Measurements from ENCODE around the gene SEPTIN7. TPM values are rescaled to one million over a fixed set of nuclear protein-coding genes. Genes with fewer than 3 reads are reported as not detected.

SEPTIN7 gene
- 189 TPM for total RNA-seq
- 125 TPM for polyA plus RNA-seq (ENCODE audit: insufficient read depth, low read depth, low replicate concordance)
- long read RNA-seq, donor 1, full-length matches to known transcripts: 7 of 60 reads
- long read RNA-seq, donor 1, partial matches to known transcripts: 48 of 60 reads
- long read RNA-seq, donor 1, other reads (novel, unspliced or antisense): 5 of 60 reads
- long read RNA-seq, donor 2, full-length matches to known transcripts: 30 of 91 reads
- long read RNA-seq, donor 2, partial matches to known transcripts: 61 of 91 reads
- long read RNA-seq, donor 2, other reads (novel, unspliced or antisense): 0 of 91 reads
- long read RNA-seq, donor 3, full-length matches to known transcripts: 29 of 103 reads
- long read RNA-seq, donor 3, partial matches to known transcripts: 74 of 103 reads
- long read RNA-seq, donor 3, other reads (novel, unspliced or antisense): 0 of 103 reads
- long read RNA-seq, donor 4, full-length matches to known transcripts: 26 of 57 reads
- long read RNA-seq, donor 4, partial matches to known transcripts: 31 of 57 reads
- long read RNA-seq, donor 4, other reads (novel, unspliced or antisense): 0 of 57 reads
- long read RNA-seq, donor 5, full-length matches to known transcripts: 2 of 2 reads
- long read RNA-seq, donor 5, partial matches to known transcripts: 0 of 2 reads
- long read RNA-seq, donor 5, other reads (novel, unspliced or antisense): 0 of 2 reads
- long read RNA-seq, donor 6, full-length matches to known transcripts: 29 of 127 reads
- long read RNA-seq, donor 6, partial matches to known transcripts: 98 of 127 reads
- long read RNA-seq, donor 6, other reads (novel, unspliced or antisense): 0 of 127 reads
- long read RNA-seq, donor 7, full-length matches to known transcripts: 64 of 90 reads
- long read RNA-seq, donor 7, partial matches to known transcripts: 13 of 90 reads
- long read RNA-seq, donor 7, other reads (novel, unspliced or antisense): 13 of 90 reads
- long read RNA-seq, donor 8, full-length matches to known transcripts: 7 of 54 reads
- long read RNA-seq, donor 8, partial matches to known transcripts: 47 of 54 reads
- long read RNA-seq, donor 8, other reads (novel, unspliced or antisense): 0 of 54 reads
- long read RNA-seq, donor 9, full-length matches to known transcripts: 7 of 7 reads
- long read RNA-seq, donor 9, partial matches to known transcripts: 0 of 7 reads
- long read RNA-seq, donor 9, other reads (novel, unspliced or antisense): 0 of 7 reads
- long read RNA-seq, donor 10, full-length matches to known transcripts: 14 of 55 reads
- long read RNA-seq, donor 10, partial matches to known transcripts: 41 of 55 reads
- long read RNA-seq, donor 10, other reads (novel, unspliced or antisense): 0 of 55 reads

GRCh38 chr7:35800718-35801391 is at the start of gene SEPTIN7:
SEPTIN7 (plus strand) TSS chr7:35801057; CDS start chr7:35801210, 153 bp downstream.
- no peaks in the 10 kb centered on the region for H3K36me3 ChIP-seq (ENCODE audit: control insufficient read depth in 2 of 3, insufficient read depth in 3 of 3, low read length in 3 of 3)
- peak within 1 kb of the TSS; percentile 85 to 96 (median 89) for H3K4me3 ChIP-seq (ENCODE audit: low read length in 3 of 3)
- H3K27ac ChIP-seq (ENCODE audit: low read depth in 2 of 2, low read length in 2 of 2): peak within 1 kb of the TSS; percentile 99
- intact Hi-C loops (cut with DNase I): no loop called here
- DNase-seq: peak; percentile 100
- no peak for TF ChIP-seq CTCF (IDR thresholded peaks at IDR 0.05; ENCODE audit: borderline replicate concordance, extremely low read depth, insufficient read depth)
- H3K9me3 ChIP-seq (ENCODE audit: control insufficient read depth in 2 of 3, insufficient read depth in 1 of 3, low read length in 3 of 3): no peaks in the 10 kb centered on the region
- H3K9ac ChIP-seq (ENCODE audit: low read length in 3 of 3): peak within 1 kb of the TSS; percentile 81 to 94 (median 85)
- peaks cover 7 to 13% (median 7%) of the 10 kb centered on the region in 3 donors for H3K4me1 ChIP-seq (ENCODE audit: control insufficient read depth in 2 of 3, insufficient read depth in 2 of 3, low read depth in 1 of 3, low read length in 3 of 3)
- FAIRE-seq: peak; percentile 86
- H3K27me3 ChIP-seq (ENCODE audit: control insufficient read depth, insufficient read depth, low read length): no peaks in the 10 kb centered on the region

DNA sequence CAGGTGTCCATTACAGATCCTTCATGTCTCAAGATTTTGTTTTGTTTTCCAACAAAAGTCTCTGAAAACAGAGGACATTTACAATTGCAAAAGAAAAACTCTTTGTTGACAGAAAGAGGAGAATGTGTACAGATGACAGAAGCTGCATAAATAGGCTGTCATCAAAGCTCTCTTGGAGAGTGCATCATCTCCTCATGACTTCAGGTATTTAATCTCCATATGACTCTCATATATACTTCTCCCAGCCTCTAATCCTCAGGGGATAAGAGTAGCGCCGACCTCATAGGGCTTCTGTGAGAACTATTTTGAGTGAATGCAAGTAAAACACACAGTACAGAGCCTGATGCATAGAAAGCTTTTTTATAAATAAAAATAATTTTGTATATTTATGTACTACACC is 48.1 kb upstream of the SEPTIN7 start:
- H3K27me3 ChIP-seq (ENCODE audit: control insufficient read depth, insufficient read depth, low read length): no peaks in the 10 kb centered on the region
- H3K9me3 ChIP-seq (ENCODE audit: control insufficient read depth in 2 of 3, insufficient read depth in 1 of 3, low read length in 3 of 3): no peaks in the 10 kb centered on the region
- DNase-seq: no peak
- no peak overlapping the region for H3K27ac ChIP-seq (ENCODE audit: low read depth in 2 of 2, low read length in 2 of 2)
- no peak overlapping the region for H3K9ac ChIP-seq (ENCODE audit: low read length in 3 of 3)
- FAIRE-seq: no peak
- TF ChIP-seq CTCF (IDR thresholded peaks at IDR 0.05; ENCODE audit: borderline replicate concordance, extremely low read depth, insufficient read depth): no peak
- no peaks in the 10 kb centered on the region for H3K4me1 ChIP-seq (ENCODE audit: control insufficient read depth in 2 of 3, insufficient read depth in 2 of 3, low read depth in 1 of 3, low read length in 3 of 3)
- H3K36me3 ChIP-seq (ENCODE audit: control insufficient read depth in 2 of 3, insufficient read depth in 3 of 3, low read length in 3 of 3): peaks cover 0 to 4% (median 0%) of the 10 kb centered on the region in 3 donors
- H3K4me3 ChIP-seq (ENCODE audit: low read length in 3 of 3): no peak overlapping the region
- intact Hi-C loops (cut with DNase I): no loop called here

All from kidney (tissue), 22 donors.